Measurements from ENCODE around the gene FASN. TPM values are rescaled to one million over a fixed set of nuclear protein-coding genes. Genes with fewer than 3 reads are reported as not detected.

FASN gene
- total RNA-seq, 6 experiments from 2014 or later: 76.5 to 290 (median 217) TPM

- intact Hi-C loops (cut with DNase I): loop anchor here in 1 of 2 donors (10.0 kb wide), 1 partner anchor 51 kb away; the partner anchor contains the start of genes DCXR and RAC3
- H3K4me3 ChIP-seq: no peak overlapping the region
- WGBS (ENCODE audit: insufficient coverage, low coverage, low lambda C conversion rate, missing lambda C conversion rate): 60% methylated on average over 1 of the region's 25 CpGs
- ATAC-seq (no peak), DNase-seq (peak in 1 of 3 donors; percentile 50)
- no peak for TF ChIP-seq POLR2A (IDR thresholded peaks at IDR 0.05)
- no peak for TF ChIP-seq CTCF (IDR thresholded peaks at IDR 0.05)
- H3K27ac ChIP-seq: no peak overlapping the region
- H3K4me1 ChIP-seq: no peaks in the 10 kb centered on the region
- H3K27me3 ChIP-seq: no peaks in the 10 kb centered on the region
- no peaks in the 10 kb centered on the region for H3K9me3 ChIP-seq
- H3K36me3 ChIP-seq: peaks cover 13 to 100% (median 63%) of the 10 kb centered on the region in 4 donors
Measured at GRCh38 chr17:82085931-82086764, 11.9 kb downstream of the FASN start.

- TF ChIP-seq CTCF (IDR thresholded peaks at IDR 0.05) (no peak), POLR2A (IDR thresholded peaks at IDR 0.05) (no peak)
- Histone ChIP-seq H3K27ac (no peak overlapping the region), H3K27me3 (no peaks in the 10 kb centered on the region), H3K36me3 (peaks cover 13 to 100% (median 60%) of the 10 kb centered on the region in 4 donors), H3K9me3 (no peaks in the 10 kb centered on the region), H3K4me3 (no peak overlapping the region), H3K4me1 (no peaks in the 10 kb centered on the region)
- peak in 1 of 4 donors; percentile 1 for ATAC-seq
- intact Hi-C loops (cut with DNase I): loop anchor here in 1 of 2 donors (10.0 kb wide), 1 partner anchor 50 kb away; the partner anchor contains the start of genes DCXR and RAC3
- no CpG with 5 or more reads among the region's 49 CpGs for WGBS (ENCODE audit: insufficient coverage, low coverage, low lambda C conversion rate, missing lambda C conversion rate)
- no peak for DNase-seq
Measured at GRCh38 chr17:82085031-82085861, 12.8 kb downstream of the FASN start.

- Histone ChIP-seq H3K4me3 (no peak overlapping the region), H3K4me1 (no peaks in the 10 kb centered on the region), H3K27ac (no peak overlapping the region), H3K36me3 (peaks cover 13 to 100% (median 57%) of the 10 kb centered on the region in 4 donors), H3K9me3 (no peaks in the 10 kb centered on the region), H3K27me3 (no peaks in the 10 kb centered on the region)
- DNase-seq (no peak), ATAC-seq (no peak)
- intact Hi-C loops (cut with DNase I): loop anchor here in 1 of 2 donors (10.0 kb wide), 1 partner anchor 50 kb away; the partner anchor contains the start of genes DCXR and RAC3
- TF ChIP-seq POLR2A (IDR thresholded peaks at IDR 0.05) (no peak), CTCF (IDR thresholded peaks at IDR 0.05) (no peak)
- WGBS (ENCODE audit: insufficient coverage, low coverage, low lambda C conversion rate, missing lambda C conversion rate): 53% methylated on average over 3 of the region's 31 CpGs
Measured at GRCh38 chr17:82084373-82085030, 13.5 kb downstream of the FASN start.

Measured in right lobe of liver (tissue), 6 donors.